Rectal smooth muscle tissue (tissue), 1 donor: ENCODE measurements around the gene PLA2G4D.

ENCODE experiments used
- H3K27ac ChIP-seq: one replicate; pipeline ENCODE4 v1.7.0; 2013; ENCODE audit warnings: low read depth, low read length, inconsistent platforms
- H3K27me3 ChIP-seq: one replicate; pipeline ENCODE4 v1.7.0; 2013; ENCODE audit warnings: low read length; ENCODE audit not compliant: control insufficient read depth, insufficient read depth
- H3K36me3 ChIP-seq: one replicate; pipeline ENCODE4 v1.7.0; 2013; ENCODE audit warnings: low read length; ENCODE audit not compliant: control insufficient read depth, insufficient read depth
- H3K4me1 ChIP-seq: one replicate; pipeline ENCODE4 v1.7.0; 2013; ENCODE audit warnings: low read length; ENCODE audit not compliant: control insufficient read depth, insufficient read depth
- H3K4me3 ChIP-seq: one replicate; pipeline ENCODE4 v1.7.0; 2013; ENCODE audit warnings: low read length
- H3K9ac ChIP-seq: one replicate; pipeline ENCODE4 v1.7.0; 2013; ENCODE audit warnings: low read length

PLA2G4D gene

GRCh38 chr15:42048821-42049200 is 45.6 kb downstream of the PLA2G4D start:
- Histone ChIP-seq H3K4me3 (no peak overlapping the region), H3K27ac (no peak overlapping the region), H3K27me3 (peaks cover 2% of the 10 kb centered on the region), H3K4me1 (no peaks in the 10 kb centered on the region), H3K36me3 (no peaks in the 10 kb centered on the region), H3K9ac (no peak overlapping the region)

GRCh38 chr15:42048080-42048820 is 46.1 kb downstream of the PLA2G4D start:
- H3K27me3 ChIP-seq, result peaks cover 2% of the 10 kb centered on the region
- no peak overlapping the region for H3K9ac ChIP-seq
- no peaks in the 10 kb centered on the region for H3K36me3 ChIP-seq
- no peak overlapping the region for H3K27ac ChIP-seq
- no peaks in the 10 kb centered on the region for H3K4me1 ChIP-seq
- H3K4me3 ChIP-seq, result no peak overlapping the region

- Histone ChIP-seq H3K27me3 (peaks cover 2% of the 10 kb centered on the region), H3K4me1 (no peaks in the 10 kb centered on the region), H3K9ac (no peak overlapping the region), H3K36me3 (no peaks in the 10 kb centered on the region), H3K27ac (no peak overlapping the region), H3K4me3 (no peak overlapping the region)
Measured at GRCh38 chr15:42046597-42046996, 47.8 kb downstream of the PLA2G4D start.

- Histone ChIP-seq H3K4me3 (no peak overlapping the region), H3K9ac (no peak overlapping the region), H3K27me3 (peaks cover 2% of the 10 kb centered on the region), H3K36me3 (no peaks in the 10 kb centered on the region), H3K4me1 (no peaks in the 10 kb centered on the region), H3K27ac (no peak overlapping the region)
Measured at GRCh38 chr15:42045211-42045615, 49.1 kb downstream of the PLA2G4D start.

- no peaks in the 10 kb centered on the region for H3K36me3 ChIP-seq
- H3K9ac ChIP-seq, result no peak overlapping the region
- H3K4me1 ChIP-seq, result no peaks in the 10 kb centered on the region
- H3K27me3 ChIP-seq, result no peaks in the 10 kb centered on the region
- H3K4me3 ChIP-seq, result no peak overlapping the region
- H3K27ac ChIP-seq, result no peak overlapping the region
Measured at GRCh38 chr15:42042602-42043400, 51.6 kb downstream of the PLA2G4D start.

- Histone ChIP-seq H3K4me1 (no peaks in the 10 kb centered on the region), H3K9ac (no peak overlapping the region), H3K27ac (no peak overlapping the region), H3K36me3 (no peaks in the 10 kb centered on the region), H3K4me3 (no peak overlapping the region), H3K27me3 (no peaks in the 10 kb centered on the region)
Measured at GRCh38 chr15:42038401-42038800, 56.0 kb downstream of the PLA2G4D start.

GRCh38 chr15:42037656-42038055 is 56.7 kb downstream of the PLA2G4D start:
- no peak overlapping the region for H3K9ac ChIP-seq
- no peak overlapping the region for H3K4me3 ChIP-seq
- no peaks in the 10 kb centered on the region for H3K4me1 ChIP-seq
- H3K27me3 ChIP-seq, result no peaks in the 10 kb centered on the region
- no peaks in the 10 kb centered on the region for H3K36me3 ChIP-seq
- no peak overlapping the region for H3K27ac ChIP-seq

- Histone ChIP-seq H3K36me3 (no peaks in the 10 kb centered on the region), H3K27me3 (no peaks in the 10 kb centered on the region), H3K4me1 (no peaks in the 10 kb centered on the region), H3K9ac (no peak overlapping the region), H3K27ac (no peak overlapping the region), H3K4me3 (no peak overlapping the region)
Measured at GRCh38 chr15:42036966-42037365, 57.4 kb downstream of the PLA2G4D start.

- Histone ChIP-seq H3K27ac (no peak overlapping the region), H3K36me3 (no peaks in the 10 kb centered on the region)
Measured at GRCh38 chr15:42036112-42036905, 58.1 kb downstream of the PLA2G4D start.

GRCh38 chr15:42035435-42035761 is 59.0 kb downstream of the PLA2G4D start:
- H3K27me3 ChIP-seq, result no peaks in the 10 kb centered on the region
- no peak overlapping the region for H3K27ac ChIP-seq
- H3K4me3 ChIP-seq, result no peak overlapping the region
- no peak overlapping the region for H3K9ac ChIP-seq
- H3K4me1 ChIP-seq, result no peaks in the 10 kb centered on the region
- H3K36me3 ChIP-seq, result no peaks in the 10 kb centered on the region

More at GRCh38 chr15:42036112-42036905, 58.1 kb downstream of the PLA2G4D start:
- Histone ChIP-seq H3K4me3 (no peak overlapping the region), H3K4me1 (no peaks in the 10 kb centered on the region), H3K9ac (no peak overlapping the region), H3K27me3 (no peaks in the 10 kb centered on the region)

GRCh38 chr15:42034628-42035434 is 59.5 kb downstream of the PLA2G4D start:
- no peaks in the 10 kb centered on the region for H3K4me1 ChIP-seq
- no peak overlapping the region for H3K27ac ChIP-seq
- no peaks in the 10 kb centered on the region for H3K27me3 ChIP-seq
- H3K4me3 ChIP-seq, result no peak overlapping the region
- no peak overlapping the region for H3K9ac ChIP-seq
- H3K36me3 ChIP-seq, result no peaks in the 10 kb centered on the region
